ENCODE measurements around the gene RASGEF1C.

The RASGEF1C gene

GRCh38 chr5:180157866-180158265 is 51.1 kb downstream of the RASGEF1C start:
- DNase-seq = no peak

GRCh38 chr5:180156141-180156540 is 52.9 kb downstream of the RASGEF1C start:
- no peak for DNase-seq

- DNase-seq = no peak
Measured at GRCh38 chr5:180155365-180155926, 53.6 kb downstream of the RASGEF1C start.

GRCh38 chr5:180154821-180155364 is 54.1 kb downstream of the RASGEF1C start:
- DNase-seq = no peak

DNA sequence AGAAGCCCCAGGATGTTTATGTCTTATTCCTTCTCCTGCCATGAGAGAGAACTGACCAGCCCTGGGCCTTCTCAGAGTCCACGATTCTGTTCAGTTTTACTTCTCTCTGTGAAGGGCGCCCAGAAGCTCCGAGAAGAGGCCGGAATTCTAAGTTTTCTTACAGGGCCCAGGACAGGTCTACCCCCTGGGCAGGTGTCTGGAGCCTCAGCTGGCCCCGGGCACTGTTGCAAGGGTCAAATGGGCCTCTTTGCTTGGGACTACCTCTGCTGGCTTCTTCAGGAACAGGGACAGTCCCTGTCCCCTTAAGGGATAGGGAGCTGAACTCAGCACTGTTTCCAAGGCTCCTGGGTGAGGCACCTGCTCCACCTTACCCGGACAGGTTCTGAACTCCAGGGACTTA is 55.0 kb downstream of the RASGEF1C start:
- no peak for DNase-seq

GRCh38 chr5:180153099-180153498 is 55.9 kb downstream of the RASGEF1C start:
- DNase-seq = no peak

GRCh38 chr5:180143656-180144364 is 65.2 kb downstream of the RASGEF1C start:
- no peak for DNase-seq

GRCh38 chr5:180142824-180143610 is 66.0 kb downstream of the RASGEF1C start:
- DNase-seq = no peak

GRCh38 chr5:180142021-180142765 is 66.8 kb downstream of the RASGEF1C start:
- DNase-seq = no peak

- DNase-seq = no peak
Measured at GRCh38 chr5:180141068-180141660, 67.8 kb downstream of the RASGEF1C start.

- no peak for DNase-seq
Measured at GRCh38 chr5:180140571-180140970, 68.4 kb downstream of the RASGEF1C start.

DNA sequence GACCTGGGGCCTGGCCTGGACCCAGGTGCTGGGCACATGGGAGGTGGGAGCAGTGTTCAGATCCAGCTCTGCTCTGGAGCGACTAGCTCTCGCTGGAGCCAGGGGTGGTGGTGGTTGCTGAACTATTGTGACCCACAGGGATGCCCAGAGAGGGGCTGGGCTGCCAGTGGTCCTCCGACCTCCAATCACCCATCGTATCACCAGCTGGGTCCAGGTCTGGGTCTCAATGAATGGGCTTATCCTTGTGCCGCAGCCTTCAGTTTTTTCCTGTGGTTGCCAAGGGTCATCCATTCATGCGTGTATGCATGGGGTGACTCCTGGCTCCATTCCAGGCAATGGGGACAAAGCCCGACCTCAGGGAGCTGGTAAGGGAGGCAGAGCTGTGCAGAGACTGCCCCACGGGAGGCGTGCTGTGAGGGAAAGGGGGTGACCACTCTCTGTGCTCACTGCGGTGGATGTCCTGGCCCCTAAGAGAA is 68.9 kb downstream of the RASGEF1C start:
- no peak for DNase-seq

DNA sequence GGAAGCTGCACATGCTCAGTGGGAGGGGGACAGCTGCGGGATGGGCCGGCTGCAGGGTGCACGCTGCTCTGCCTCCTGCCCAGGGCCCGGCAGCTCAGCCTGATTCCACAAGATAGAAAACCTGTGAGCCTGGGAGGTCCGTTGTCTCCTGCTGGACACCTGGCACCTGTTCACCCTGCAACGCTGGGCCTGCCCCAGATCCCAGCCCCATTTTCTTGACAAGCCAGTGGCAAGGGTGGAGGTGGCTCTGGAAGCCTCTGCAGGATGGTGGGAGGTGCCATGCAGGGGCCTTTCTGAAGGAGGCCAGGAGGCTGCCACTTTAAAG is 69.3 kb downstream of the RASGEF1C start:
- DNase-seq = no peak

GRCh38 chr5:180138976-180139730 is 69.9 kb downstream of the RASGEF1C start:
- DNase-seq = no peak

GRCh38 chr5:180138214-180138975 is 70.6 kb downstream of the RASGEF1C start:
- no peak for DNase-seq

- no peak for DNase-seq
Measured at GRCh38 chr5:180137401-180138213, 71.4 kb downstream of the RASGEF1C start.

DNA sequence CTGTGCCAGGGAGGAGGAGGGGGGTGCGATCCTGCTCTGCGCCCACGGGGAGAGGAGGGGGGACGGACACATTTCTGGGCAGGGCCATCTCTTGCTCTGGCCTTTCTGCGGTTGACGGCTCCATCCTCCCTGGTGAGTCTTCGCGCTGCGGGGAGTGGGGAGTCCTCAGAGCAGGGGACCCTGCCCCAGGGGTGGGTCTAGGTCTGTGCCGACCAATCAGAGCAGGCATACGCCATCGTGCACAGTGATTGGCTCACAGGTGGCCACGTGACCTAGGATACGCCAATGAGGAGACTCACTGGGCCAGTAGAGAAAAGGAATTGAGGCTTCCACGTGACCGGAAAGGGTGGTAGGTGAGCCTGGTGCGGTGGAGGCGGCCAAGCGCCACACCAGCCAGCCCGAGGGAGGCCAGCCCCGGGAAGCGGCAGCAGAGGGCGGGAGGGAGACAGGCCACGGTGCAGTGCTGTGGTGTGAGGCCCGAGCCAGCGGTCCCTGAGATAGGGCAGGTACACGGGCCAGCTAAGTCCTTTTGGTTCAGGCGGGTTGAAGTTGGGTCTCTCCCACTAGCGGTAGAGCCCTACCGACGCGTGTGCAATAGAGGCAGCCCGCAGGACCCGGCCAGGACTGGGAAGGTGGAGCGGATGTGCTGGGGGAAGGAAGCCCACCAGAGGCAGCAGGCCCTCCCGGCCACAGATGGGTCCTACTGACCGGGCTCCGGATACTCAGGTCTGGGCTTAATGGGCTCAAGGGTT is 72.2 kb downstream of the RASGEF1C start:
- DNase-seq = no peak

GRCh38 chr5:180135967-180136629 is 72.9 kb downstream of the RASGEF1C start:
- DNase-seq = no peak

Measured in activated naive CD4-positive, alpha-beta T cell treated with Interleukin-2 at 50 U/mL for 16 hours (primary cell).